Lung microvascular endothelial cell (primary cell): ENCODE results near the gene CCDC85C. TPM values are rescaled to one million over a fixed set of nuclear protein-coding genes. Genes with fewer than 3 reads are reported as not detected.
"Not testable (repeated sequence)": the region's sequence is repeated elsewhere in the genome, so short reads cannot be mapped to it uniquely, and the experiment has no call there.

Experiments used
- DNase-seq, 2 donors: peaks; one replicate each; pipeline versions ENCODE4 v3.0.0 to v3.0.0-alpha.2; 2010; ENCODE audit warnings: low read depth in 2 of 2
- total RNA-seq: library from RNA; depleted of rRNA; stranded (reverse); fragments of >200 nt; gene quantifications from 2 replicates; pipeline ENCODE4 v1.2.1, GENCODE V29; 2014

CCDC85C gene
- 1.6 and 2.8 TPM in 2 replicates for total RNA-seq

GRCh38 chr14:99603471-99604277, at the start of gene CCDC85C:
CCDC85C (minus strand) TSS chr14:99604207; CDS start chr14:99603959, 248 bp downstream.
- DNase-seq, result peak; percentile 66 to 69

GRCh38 chr14:99651953-99652746, 48.1 kb upstream of the CCDC85C start:
- no peak for DNase-seq

- no peak for DNase-seq
Measured at GRCh38 chr14:99650189-99650588, 46.2 kb upstream of the CCDC85C start.

- no peak for DNase-seq
Measured at GRCh38 chr14:99649643-99650042, 45.6 kb upstream of the CCDC85C start.

- DNase-seq, result no peak
Measured at GRCh38 chr14:99649219-99649618, 45.2 kb upstream of the CCDC85C start.

GRCh38 chr14:99648027-99648784, 44.2 kb upstream of the CCDC85C start:
- DNase-seq, result no peak

GRCh38 chr14:99647411-99647810, 43.4 kb upstream of the CCDC85C start:
- no peak for DNase-seq

- DNase-seq, result no peak
Measured at GRCh38 chr14:99645545-99646505, 41.8 kb upstream of the CCDC85C start.

- peak; percentile 40 to 47 for DNase-seq
Measured at GRCh38 chr14:99644723-99645544, 40.9 kb upstream of the CCDC85C start, which contains the start of gene HHIPL1. HHIPL1 (plus strand) TSS chr14:99645129; CDS start chr14:99645208, 79 bp downstream.

- no peak for DNase-seq
Measured at GRCh38 chr14:99644035-99644587, 40.1 kb upstream of the CCDC85C start.

GRCh38 chr14:99643343-99643742, 39.3 kb upstream of the CCDC85C start:
- DNase-seq, result no peak

GRCh38 chr14:99642771-99643170, 38.8 kb upstream of the CCDC85C start:
- DNase-seq, result not testable (repeated sequence)

GRCh38 chr14:99637624-99638023, 33.6 kb upstream of the CCDC85C start:
- DNase-seq, result no peak

- DNase-seq, result no peak
Measured at GRCh38 chr14:99636487-99636886, 32.5 kb upstream of the CCDC85C start.

- no peak for DNase-seq
Measured at GRCh38 chr14:99635116-99635515, 31.1 kb upstream of the CCDC85C start.

- no peak for DNase-seq
Measured at GRCh38 chr14:99634443-99634842, 30.4 kb upstream of the CCDC85C start.

GRCh38 chr14:99633918-99634317, 29.9 kb upstream of the CCDC85C start:
- no peak for DNase-seq

GRCh38 chr14:99633141-99633540, 29.1 kb upstream of the CCDC85C start:
- DNase-seq, result no peak

GRCh38 chr14:99632410-99633035, 28.5 kb upstream of the CCDC85C start:
- DNase-seq, result no peak
